HepG2 (cell line): ENCODE measurements around the gene MRPL50. TPM values are rescaled to one million over a fixed set of nuclear protein-coding genes. Genes with fewer than 3 reads are reported as not detected.

Experiments used
- ATAC-seq: fragments of 200-7000 bp; cut with Tn5 transposase; 3 replicates; pipeline ENCODE4 v1.9.1; 2020; ENCODE audit warnings: mild to moderate bottlenecking, moderate library complexity
- BruUV-seq: library from RNA; stranded (reverse); fragments of 400-500 nt; replicated peaks from 2 replicates; lab custom pipeline; 2021; lab: Mats Ljungman, UMichigan
- CTCF ChIA-PET: fragments of 300-600 bp; formaldehyde crosslinking; extraction: SDS; loops from one replicate; lab custom pipeline; 2021; ENCODE audit warnings: low total read pairs, inconsistent platforms, low intra/inter-chr PET ratio; lab: Yijun Ruan, JAX
- POLR2A ChIA-PET: fragments of 350-600 bp; sonication (Branson Sonifier 250); formaldehyde crosslinking; loops from one replicate; lab custom pipeline; 2020; ENCODE audit warnings: antibody characterized with exemption, inconsistent platforms; lab: Yijun Ruan, JAX
- DNase-seq: peaks from one replicate; pipeline ENCODE4 v3.0.0-alpha.2; 2015; ENCODE audit warnings: low spot score
- FAIRE-seq: peaks from 3 replicates; lab custom pipeline; 2011; peaks lifted over from hg19 to GRCh38; lab: Jason Lieb, UNC
- H2AFZ ChIP-seq: one replicate; pipeline ENCODE4 v1.6.1; 2011; ENCODE audit warnings: low read length, inconsistent platforms
- H3K27ac ChIP-seq: fragments of 300-600 bp; 3 replicates; pipeline ENCODE4 v1.8.0; 2011; ENCODE audit warnings: mixed run types, mild to moderate bottlenecking, mixed read lengths, low read length, inconsistent platforms; ENCODE audit not compliant: insufficient read depth; ENCODE audit errors: extremely low read length
- H3K27me3 ChIP-seq, 2 experiments: fragments of 200-600 bp in 1 of 2; 2 replicates in 1 of 2; 3 replicates in 1 of 2; pipeline versions ENCODE4 v1.6.0 to v1.8.0; 2011; ENCODE audit warnings: low read length in 2 of 2, mild to moderate bottlenecking in 2 of 2, moderate library complexity in 2 of 2, inconsistent platforms in 1 of 2; ENCODE audit not compliant: insufficient read depth in 2 of 2, control insufficient read depth in 1 of 2
- H3K36me3 ChIP-seq, 2 experiments: fragments of 200-600 bp in 1 of 2; replicated peaks in 1 of 2; 2 replicates in 1 of 2; 3 replicates in 1 of 2; pipeline versions ENCODE4 v1.5.1 to v1.8.0; 2011; ENCODE audit warnings: low read length in 2 of 2, inconsistent platforms in 1 of 2; ENCODE audit not compliant: insufficient read depth in 2 of 2, control insufficient read depth in 1 of 2
- H3K4me1 ChIP-seq: 2 replicates; pipeline ENCODE4 v1.5.1; 2012; ENCODE audit warnings: low read length, inconsistent platforms; ENCODE audit not compliant: insufficient read depth
- H3K4me2 ChIP-seq: 2 replicates; pipeline ENCODE4 v1.6.0; 2011; ENCODE audit warnings: low read depth, low read length, inconsistent platforms
- H3K4me3 ChIP-seq, 3 experiments: fragments of 200-600 bp in 1 of 3; sonication (generic), shearing (Covaris generic) in 1 of 3; replicated peaks in 1 of 3; 2 replicates each; pipeline ENCODE4 v1.5.1; 2011 to 2016; ENCODE audit warnings: low read length in 3 of 3, inconsistent platforms in 2 of 3, low read depth in 2 of 3, mild to moderate bottlenecking in 2 of 3, control low read depth in 1 of 3, mixed read lengths in 1 of 3; ENCODE audit not compliant: insufficient read depth in 1 of 3
- H3K79me2 ChIP-seq: one replicate; pipeline ENCODE4 v1.6.1; 2011; ENCODE audit warnings: low read length, inconsistent platforms; ENCODE audit not compliant: insufficient read depth
- H3K9ac ChIP-seq: 2 replicates; pipeline ENCODE4 v1.6.0; 2011; ENCODE audit warnings: mild to moderate bottlenecking, low read depth, low read length, inconsistent platforms; ENCODE audit not compliant: insufficient read depth
- H3K9me3 ChIP-seq: 2 replicates; pipeline ENCODE4 v1.5.1; 2012; ENCODE audit warnings: mild to moderate bottlenecking, low read length
- H4K20me1 ChIP-seq: 2 replicates; pipeline ENCODE4 v1.6.0; 2011; ENCODE audit warnings: inconsistent platforms, mild to moderate bottlenecking, low read length, moderate library complexity; ENCODE audit not compliant: insufficient read depth
- ADNP ChIP-seq: sonication (generic); formaldehyde crosslinking; IDR thresholded peaks from 2 replicates; pipeline ENCODE4 v1.4.0; 2020; ENCODE audit warnings: missing genetic modification reagents
- ASH2L ChIP-seq: fragments of 300-600, 200-600 bp; sonication (generic); IDR thresholded peaks from 2 replicates; pipeline ENCODE4 v1.7.0; 2017; ENCODE audit warnings: low read depth, mild to moderate bottlenecking, moderate library complexity, mixed read lengths, low read length; ENCODE audit not compliant: insufficient read length
- DMAP1 ChIP-seq: IDR thresholded peaks from 2 replicates; pipeline ENCODE4 v1.6.1; 2016
- HDAC2 ChIP-seq: sonication (generic); formaldehyde crosslinking; IDR thresholded peaks from 2 replicates; pipeline ENCODE4 v1.4.0; 2020; ENCODE audit warnings: missing genetic modification reagents
- MED8 ChIP-seq: sonication (generic); formaldehyde crosslinking; IDR thresholded peaks from 2 replicates; pipeline ENCODE4 v1.8.1; 2023; ENCODE audit warnings: mild to moderate bottlenecking, missing genetic modification reagents; ENCODE audit not compliant: insufficient replicate concordance
- RFX1 ChIP-seq: fragments of 450-650 bp; IDR thresholded peaks from 2 replicates; pipeline ENCODE4 v1.6.1; 2017
- SALL1 ChIP-seq: sonication (generic); formaldehyde crosslinking; IDR thresholded peaks from 2 replicates; pipeline ENCODE4 v1.8.0; 2022; ENCODE audit warnings: mild to moderate bottlenecking, missing genetic modification reagents
- SP4 ChIP-seq: sonication (generic); formaldehyde crosslinking; IDR thresholded peaks from 2 replicates; pipeline ENCODE4 v1.8.1; 2023; ENCODE audit warnings: mild to moderate bottlenecking, missing genetic modification reagents
- TAF15 ChIP-seq: fragments of 200-400 bp; formaldehyde crosslinking; IDR thresholded peaks from one replicate; pipeline ENCODE4 v1.6.1; 2018; ENCODE audit warnings: mild to moderate bottlenecking, low read depth, low read length; ENCODE audit not compliant: poor library complexity, severe bottlenecking
- TGIF2 ChIP-seq: IDR thresholded peaks from 2 replicates; pipeline ENCODE4 v1.6.1; 2016; ENCODE audit warnings: control low read depth, missing compliant biosample characterization
- ZFP82 ChIP-seq: sonication (generic); formaldehyde crosslinking; IDR thresholded peaks from 2 replicates; pipeline ENCODE4 v1.5.1; 2020; ENCODE audit warnings: mild to moderate bottlenecking, missing genetic modification reagents, borderline replicate concordance
- ZNF44 ChIP-seq: sonication (generic); formaldehyde crosslinking; IDR thresholded peaks from 2 replicates; pipeline ENCODE4 v1.5.1; 2020; ENCODE audit warnings: mild to moderate bottlenecking, missing genetic modification reagents
- ZNF547 ChIP-seq: sonication (generic); formaldehyde crosslinking; IDR thresholded peaks from 2 replicates; pipeline ENCODE4 v1.5.1; 2020; ENCODE audit warnings: mild to moderate bottlenecking, missing genetic modification reagents
- ZNF563 ChIP-seq: sonication (generic); formaldehyde crosslinking; IDR thresholded peaks from 2 replicates; pipeline ENCODE4 v1.8.0; 2022; ENCODE audit warnings: mild to moderate bottlenecking, moderate library complexity, missing genetic modification reagents
- ZSCAN30 ChIP-seq: sonication (generic); formaldehyde crosslinking; IDR thresholded peaks from 2 replicates; pipeline ENCODE4 v1.5.0; 2020; ENCODE audit warnings: mild to moderate bottlenecking, missing genetic modification reagents
- WGBS: methylation state at CpG from one replicate; pipeline ENCODE4 v1.1.6; 2017; ENCODE audit warnings: low lambda C conversion rate; 5-methylcytosine and 5-hydroxymethylcytosine counted together
- in situ Hi-C: cut with HindIII; loops from 2 replicates; pipeline ENCODE4 v1.10.0; 2017; ENCODE audit warnings: low pct_unique_long_range_greater_than_20kb; ENCODE audit not compliant: extremely low pct_ligation_motif_present
- intact Hi-C: fragments of 100-400 bp; cut with micrococcal nuclease; formaldehyde crosslinking; loops from one replicate; pipeline ENCODE4 v1.10.0; 2022; ENCODE audit not compliant: unreplicated experiment
- polyA plus RNA-seq, 8 experiments: library from polyadenylated mRNA; depleted of rRNA in 3 of 8; stranded (reverse) in 7 of 8; unstranded in 1 of 8; fragments of >200 nt; fragmentation: Illumina TruSeq in 4 of 8; extraction: Trizol in 4 of 8; gene quantifications; 2 replicates each; pipeline versions ENCODE4 v1.2.1 to v1.2.3, GENCODE V29; 2011 to 2016; ENCODE audit warnings: low read depth in 4 of 8, missing spikeins in 1 of 8, mixed read lengths in 1 of 8; ENCODE audit not compliant: insufficient read depth in 1 of 8
- total RNA-seq, 5 experiments: library from RNA; depleted of rRNA; stranded (reverse); fragments of >200 nt; fragmentation: Illumina TruSeq; extraction: Trizol; gene quantifications; 2 replicates each; pipeline ENCODE4 v1.2.3, GENCODE V29; 2016; ENCODE audit warnings: low read depth in 1 of 5
- TF ChIP-seq, protein P1 (sequence below): IDR thresholded peaks from 2 replicates; pipeline ENCODE4 v1.6.1; 2016; ENCODE audit warnings: low read depth, control low read depth
- TF ChIP-seq, protein P2 (sequence below): sonication (generic); formaldehyde crosslinking; IDR thresholded peaks from 2 replicates; pipeline ENCODE4 v1.4.0; 2020; ENCODE audit warnings: missing genetic modification reagents
- TF ChIP-seq, protein P3 (sequence below): IDR thresholded peaks from 2 replicates; pipeline ENCODE4 v1.6.1; 2016; ENCODE audit warnings: missing compliant biosample characterization, missing genetic modification reagents, borderline replicate concordance
- TF ChIP-seq, protein P4 (sequence below): sonication (generic); formaldehyde crosslinking; IDR thresholded peaks from 2 replicates; pipeline ENCODE4 v1.4.0; 2020; ENCODE audit warnings: mild to moderate bottlenecking, low read depth, missing genetic modification reagents

The MRPL50 gene
- total and polyA plus RNA-seq, 2 of the 13 experiments (the other 11 are each of a cell fraction or from before 2014, with no cell fraction given), result 37.1 to 70.0 TPM

DNA sequence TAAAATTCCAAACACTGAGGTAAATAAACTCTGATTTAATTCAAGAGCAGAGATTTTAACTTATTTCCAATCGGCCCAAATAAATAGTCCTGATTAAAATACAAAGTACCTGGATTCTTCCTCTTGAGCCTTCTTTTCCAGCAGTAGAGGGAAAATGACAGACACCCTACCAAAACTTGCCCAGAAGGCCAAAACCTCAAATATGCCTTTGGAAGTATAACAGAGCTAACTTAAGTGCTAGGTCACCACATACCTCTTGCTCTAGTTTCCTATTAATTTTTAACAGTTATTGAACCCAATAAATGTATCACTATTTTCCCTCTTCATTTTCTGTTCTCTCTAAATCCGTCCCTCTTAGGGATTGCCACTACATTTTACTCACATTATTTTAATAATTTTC, 15.1 kb downstream of the MRPL50 start (continued):
- TF ChIP-seq, protein P1, sequence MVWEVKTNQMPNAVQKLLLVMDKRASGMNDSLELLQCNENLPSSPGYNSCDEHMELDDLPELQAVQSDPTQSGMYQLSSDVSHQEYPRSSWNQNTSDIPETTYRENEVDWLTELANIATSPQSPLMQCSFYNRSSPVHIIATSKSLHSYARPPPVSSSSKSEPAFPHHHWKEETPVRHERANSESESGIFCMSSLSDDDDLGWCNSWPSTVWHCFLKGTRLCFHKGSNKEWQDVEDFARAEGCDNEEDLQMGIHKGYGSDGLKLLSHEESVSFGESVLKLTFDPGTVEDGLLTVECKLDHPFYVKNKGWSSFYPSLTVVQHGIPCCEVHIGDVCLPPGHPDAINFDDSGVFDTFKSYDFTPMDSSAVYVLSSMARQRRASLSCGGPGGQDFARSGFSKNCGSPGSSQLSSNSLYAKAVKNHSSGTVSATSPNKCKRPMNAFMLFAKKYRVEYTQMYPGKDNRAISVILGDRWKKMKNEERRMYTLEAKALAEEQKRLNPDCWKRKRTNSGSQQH (CRISPR knock-in tag), result no peak
- TF ChIP-seq RFX1 (no peak), TAF15 (no peak), ASH2L (no peak)

DNA sequence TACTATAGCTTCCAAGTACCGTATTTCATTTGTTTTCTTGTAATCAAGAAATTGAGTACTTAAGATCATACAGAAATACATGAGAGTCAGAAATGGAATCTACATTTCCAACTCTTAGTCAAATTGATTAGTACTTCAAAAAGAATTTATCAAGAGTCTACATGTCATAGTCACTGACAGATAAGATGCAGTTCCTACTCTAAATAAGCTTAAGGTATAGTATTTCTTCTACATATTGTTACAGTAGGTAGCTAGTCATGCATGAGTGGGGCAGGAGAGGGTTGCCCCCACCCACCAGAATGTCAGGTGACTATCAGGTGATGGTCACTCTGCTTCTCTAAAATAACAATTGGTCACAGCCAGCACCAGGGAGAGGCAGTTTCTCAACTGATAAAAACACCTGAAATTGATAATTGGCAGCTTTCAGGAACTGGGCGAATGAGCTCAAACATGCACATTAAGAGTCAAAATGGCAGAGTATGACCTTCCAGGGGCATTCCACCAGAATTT, 16.5 kb downstream of the MRPL50 start:
- no TSS peak for BruUV-seq
- POLR2A ChIA-PET, result interaction anchor here (0.8 to 5.2 kb wide), 6 partner anchors 15 to 66 kb away, joined by 3 to 36 read pairs (median 4); partner anchors contain the start of genes MRPL50 and ZNF189

More for the DNA sequence above, 16.5 kb downstream of the MRPL50 start:
- CTCF ChIA-PET, result no interaction called here
- Histone ChIP-seq H3K79me2 (no peaks in the 10 kb centered on the region), H3K9ac (no peak overlapping the region), H3K9me3 (peaks cover 11% of the 10 kb centered on the region), H4K20me1 (no peaks in the 10 kb centered on the region), H3K27ac (no peak overlapping the region), H2AFZ (no peak overlapping the region), H3K4me2 (peak overlapping the region; percentile 5; the same call in 1 of the 2 replicates), H3K4me3 (no peak overlapping the region), H3K4me1 (peaks cover 62% of the 10 kb centered on the region), H3K36me3 (no peaks in the 10 kb centered on the region), H3K27me3 (no peaks in the 10 kb centered on the region)
- intact Hi-C loops (no loop called here), in situ Hi-C loops (no loop called here)
- no peak for ATAC-seq
- DNase-seq, result no peak
- FAIRE-seq, result no peak
- 91% methylated on average over 2 of the region's 2 CpGs for whole genome bisulfite sequencing
- TF ChIP-seq, protein P2, sequence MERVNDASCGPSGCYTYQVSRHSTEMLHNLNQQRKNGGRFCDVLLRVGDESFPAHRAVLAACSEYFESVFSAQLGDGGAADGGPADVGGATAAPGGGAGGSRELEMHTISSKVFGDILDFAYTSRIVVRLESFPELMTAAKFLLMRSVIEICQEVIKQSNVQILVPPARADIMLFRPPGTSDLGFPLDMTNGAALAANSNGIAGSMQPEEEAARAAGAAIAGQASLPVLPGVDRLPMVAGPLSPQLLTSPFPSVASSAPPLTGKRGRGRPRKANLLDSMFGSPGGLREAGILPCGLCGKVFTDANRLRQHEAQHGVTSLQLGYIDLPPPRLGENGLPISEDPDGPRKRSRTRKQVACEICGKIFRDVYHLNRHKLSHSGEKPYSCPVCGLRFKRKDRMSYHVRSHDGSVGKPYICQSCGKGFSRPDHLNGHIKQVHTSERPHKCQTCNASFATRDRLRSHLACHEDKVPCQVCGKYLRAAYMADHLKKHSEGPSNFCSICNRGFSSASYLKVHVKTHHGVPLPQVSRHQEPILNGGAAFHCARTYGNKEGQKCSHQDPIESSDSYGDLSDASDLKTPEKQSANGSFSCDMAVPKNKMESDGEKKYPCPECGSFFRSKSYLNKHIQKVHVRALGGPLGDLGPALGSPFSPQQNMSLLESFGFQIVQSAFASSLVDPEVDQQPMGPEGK (CRISPR knock-in tag), result peak; percentile 52; the same call in 1 of the 2 replicates
- TF ChIP-seq ZNF44 (no peak), SP4 (CRISPR knock-in tag) (no peak), ADNP (CRISPR knock-in tag) (no peak), ZNF563 (no peak), ZFP82 (CRISPR knock-in tag) (no peak), DMAP1 (CRISPR knock-in tag) (no peak), HDAC2 (no peak), SALL1 (0 out of 2 replicates have a peak, but pooled peaks have one; percentile 17), TGIF2 (CRISPR knock-in tag) (no peak), MED8 (CRISPR knock-in tag) (no peak), ZSCAN30 (CRISPR knock-in tag) (no peak), ZNF547 (CRISPR knock-in tag) (no peak)
- TF ChIP-seq, protein P3, sequence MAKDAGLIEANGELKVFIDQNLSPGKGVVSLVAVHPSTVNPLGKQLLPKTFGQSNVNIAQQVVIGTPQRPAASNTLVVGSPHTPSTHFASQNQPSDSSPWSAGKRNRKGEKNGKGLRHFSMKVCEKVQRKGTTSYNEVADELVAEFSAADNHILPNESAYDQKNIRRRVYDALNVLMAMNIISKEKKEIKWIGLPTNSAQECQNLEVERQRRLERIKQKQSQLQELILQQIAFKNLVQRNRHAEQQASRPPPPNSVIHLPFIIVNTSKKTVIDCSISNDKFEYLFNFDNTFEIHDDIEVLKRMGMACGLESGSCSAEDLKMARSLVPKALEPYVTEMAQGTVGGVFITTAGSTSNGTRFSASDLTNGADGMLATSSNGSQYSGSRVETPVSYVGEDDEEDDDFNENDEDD, result no peak
- TF ChIP-seq, protein P4, sequence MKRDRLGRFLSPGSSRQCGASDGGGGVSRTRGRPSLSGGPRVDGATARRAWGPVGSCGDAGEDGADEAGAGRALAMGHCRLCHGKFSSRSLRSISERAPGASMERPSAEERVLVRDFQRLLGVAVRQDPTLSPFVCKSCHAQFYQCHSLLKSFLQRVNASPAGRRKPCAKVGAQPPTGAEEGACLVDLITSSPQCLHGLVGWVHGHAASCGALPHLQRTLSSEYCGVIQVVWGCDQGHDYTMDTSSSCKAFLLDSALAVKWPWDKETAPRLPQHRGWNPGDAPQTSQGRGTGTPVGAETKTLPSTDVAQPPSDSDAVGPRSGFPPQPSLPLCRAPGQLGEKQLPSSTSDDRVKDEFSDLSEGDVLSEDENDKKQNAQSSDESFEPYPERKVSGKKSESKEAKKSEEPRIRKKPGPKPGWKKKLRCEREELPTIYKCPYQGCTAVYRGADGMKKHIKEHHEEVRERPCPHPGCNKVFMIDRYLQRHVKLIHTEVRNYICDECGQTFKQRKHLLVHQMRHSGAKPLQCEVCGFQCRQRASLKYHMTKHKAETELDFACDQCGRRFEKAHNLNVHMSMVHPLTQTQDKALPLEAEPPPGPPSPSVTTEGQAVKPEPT (CRISPR knock-in tag), result no peak
